Skin epidermis (tissue), 12 donors: Measurements from ENCODE around the gene ZC3HAV1L.
"Not testable (repeated sequence)": the region's sequence is repeated elsewhere in the genome, so short reads cannot be mapped to it uniquely, and the experiment has no call there.

Experiments used
- H3K27ac ChIP-seq, 21 experiments: fragments of 200-600 bp; sonication (generic) in 11 of 21; one replicate each; pipeline ENCODE4 v1.5.0; 2020; ENCODE audit warnings: mild to moderate bottlenecking in 3 of 21, inconsistent platforms in 2 of 21, moderate library complexity in 2 of 21
- H3K4me3 ChIP-seq, 7 experiments: fragments of 200-600 bp; sonication (generic) in 2 of 7; one replicate each; pipeline ENCODE4 v1.5.0; 2020; ENCODE audit warnings: inconsistent platforms in 2 of 7, mild to moderate bottlenecking in 2 of 7, moderate library complexity in 1 of 7

Gene ZC3HAV1L

GRCh38 chr7:139055674-139056073 lies 19.8 kb upstream of the ZC3HAV1L start:
- no peak overlapping the region for H3K27ac ChIP-seq
- H3K4me3 ChIP-seq: no peak overlapping the region

- not testable (repeated sequence) for H3K27ac ChIP-seq, H3K4me3 ChIP-seq
Measured at GRCh38 chr7:139054656-139055055, 18.8 kb upstream of the ZC3HAV1L start.

- Histone ChIP-seq H3K27ac (no peak overlapping the region), H3K4me3 (no peak overlapping the region)
Measured at GRCh38 chr7:139054101-139054500, 18.3 kb upstream of the ZC3HAV1L start.

- Histone ChIP-seq H3K4me3 (no peak overlapping the region), H3K27ac (no peak overlapping the region)
Measured at GRCh38 chr7:139051655-139052054, 15.8 kb upstream of the ZC3HAV1L start.

GRCh38 chr7:139049936-139050335 lies 14.1 kb upstream of the ZC3HAV1L start:
- H3K27ac ChIP-seq: no peak overlapping the region
- no peak overlapping the region for H3K4me3 ChIP-seq

- no peak overlapping the region for H3K4me3 ChIP-seq
- H3K27ac ChIP-seq: no peak overlapping the region
Measured at GRCh38 chr7:139049111-139049510, 13.3 kb upstream of the ZC3HAV1L start.

- Histone ChIP-seq H3K4me3 (no peak overlapping the region), H3K27ac (no peak overlapping the region)
Measured at GRCh38 chr7:139047970-139048369, 12.1 kb upstream of the ZC3HAV1L start.

GRCh38 chr7:139046143-139046542 lies 10.3 kb upstream of the ZC3HAV1L start:
- Histone ChIP-seq H3K4me3 (no peak overlapping the region), H3K27ac (no peak overlapping the region)

- Histone ChIP-seq H3K27ac (peak overlapping the region in 2 of 21 experiments; percentile 27 to 50), H3K4me3 (no peak overlapping the region)
Measured at GRCh38 chr7:139044813-139045794, 9.3 kb upstream of the ZC3HAV1L start.

- Histone ChIP-seq H3K27ac (peak overlapping the region in 5 of 21 experiments; percentile 19 to 55 (median 30)), H3K4me3 (no peak overlapping the region)
Measured at GRCh38 chr7:139043823-139044812, 8.3 kb upstream of the ZC3HAV1L start.

- H3K27ac ChIP-seq: no peak overlapping the region
- H3K4me3 ChIP-seq: no peak overlapping the region
Measured at GRCh38 chr7:139041378-139042085, 5.7 kb upstream of the ZC3HAV1L start.

GRCh38 chr7:139038691-139039090 lies 2.8 kb upstream of the ZC3HAV1L start:
- Histone ChIP-seq H3K4me3 (no peak overlapping the region), H3K27ac (no peak overlapping the region)

GRCh38 chr7:139036901-139037300 lies 1.1 kb upstream of the ZC3HAV1L start:
- H3K4me3 ChIP-seq: no peak overlapping the region
- H3K27ac ChIP-seq: peak overlapping the region in 1 of 21 experiments; percentile 89

- H3K27ac ChIP-seq: peak overlapping the region; percentile 64 to 91 (median 83)
- peak overlapping the region; percentile 55 to 91 (median 73) for H3K4me3 ChIP-seq
Measured at GRCh38 chr7:139034855-139035585, 822 bp downstream of the ZC3HAV1L start.

- H3K27ac ChIP-seq: peak overlapping the region in 2 of 21 experiments; percentile 83 to 86
- H3K4me3 ChIP-seq: peak overlapping the region in 3 of 7 experiments; percentile 73 to 84 (median 76)
Measured at GRCh38 chr7:139034336-139034735, 1.5 kb downstream of the ZC3HAV1L start.

- H3K4me3 ChIP-seq: no peak overlapping the region
- H3K27ac ChIP-seq: no peak overlapping the region
Measured at GRCh38 chr7:139033346-139034114, 2.3 kb downstream of the ZC3HAV1L start.

- no peak overlapping the region for H3K27ac ChIP-seq
- no peak overlapping the region for H3K4me3 ChIP-seq
Measured at GRCh38 chr7:139032473-139032872, 3.4 kb downstream of the ZC3HAV1L start.

- Histone ChIP-seq H3K27ac (no peak overlapping the region), H3K4me3 (no peak overlapping the region)
Measured at GRCh38 chr7:139029353-139029752, 6.5 kb downstream of the ZC3HAV1L start.
